ENCODE measurements around the gene ZNF782. TPM values are rescaled to one million over a fixed set of nuclear protein-coding genes. Genes with fewer than 3 reads are reported as not detected.
"Not testable (repeated sequence)": the region's sequence is repeated elsewhere in the genome, so short reads cannot be mapped to it uniquely, and the experiment has no call there.

Gene ZNF782
- total RNA-seq, 4 donors from 2014 or later = 4.7 to 10.1 (median 6.5) TPM

GRCh38 chr9:96813607-96814006 is 40.7 kb downstream of the ZNF782 start:
- H3K27me3 ChIP-seq = no peaks in the 10 kb centered on the region
- no peak for DNase-seq
- TF ChIP-seq POLR2A (IDR thresholded peaks at IDR 0.05) (no peak), CTCF (IDR thresholded peaks at IDR 0.05) (no peak)
- H3K36me3 ChIP-seq = peaks cover 0 to 28% (median 0%) of the 10 kb centered on the region in 3 donors
- 100% methylated on average over 1 of the region's 1 CpG for WGBS, 2 donors
- intact Hi-C loops (cut with DNase I) = no loop called here
- H3K4me3 ChIP-seq = no peak overlapping the region
- no peak overlapping the region for H3K27ac ChIP-seq
- no peaks in the 10 kb centered on the region for H3K4me1 ChIP-seq
- H3K9me3 ChIP-seq = peaks cover 8 to 94% (median 84%) of the 10 kb centered on the region in 3 donors

GRCh38 chr9:96798959-96799358 is 55.4 kb downstream of the ZNF782 start:
- DNase-seq; H3K27me3 ChIP-seq; intact Hi-C loops (cut with DNase I); H3K27ac ChIP-seq; H3K4me3 ChIP-seq; H3K4me1 ChIP-seq: not testable (repeated sequence)
- 100% methylated on average over 1 of the region's 2 CpGs for WGBS, 2 donors
- Histone ChIP-seq H3K9me3 (peaks cover 8 to 54% (median 42%) of the 10 kb centered on the region in 3 donors), H3K36me3 (peaks cover 0 to 43% (median 0%) of the 10 kb centered on the region in 3 donors)

GRCh38 chr9:96784021-96784420 is 70.3 kb downstream of the ZNF782 start:
- intact Hi-C loops (cut with DNase I) = no loop called here
- no peak for TF ChIP-seq CTCF (IDR thresholded peaks at IDR 0.05)
- no peak for TF ChIP-seq POLR2A (IDR thresholded peaks at IDR 0.05)
- no peak overlapping the region for H3K27ac ChIP-seq
- peaks cover 0 to 3% (median 0%) of the 10 kb centered on the region in 3 donors for H3K4me1 ChIP-seq
- WGBS, 2 donors = 99% methylated on average over 3 of the region's 3 CpGs
- no peak for DNase-seq
- no peaks in the 10 kb centered on the region for H3K36me3 ChIP-seq
- H3K9me3 ChIP-seq = peaks cover 0 to 20% (median 5%) of the 10 kb centered on the region in 3 donors
- H3K27me3 ChIP-seq = no peaks in the 10 kb centered on the region
- no peak overlapping the region for H3K4me3 ChIP-seq

GRCh38 chr9:96782235-96782634 is 72.1 kb downstream of the ZNF782 start:
- intact Hi-C loops (cut with DNase I) = no loop called here
- TF ChIP-seq CTCF (IDR thresholded peaks at IDR 0.05) (no peak), POLR2A (IDR thresholded peaks at IDR 0.05) (no peak)
- no peak for DNase-seq

GRCh38 chr9:96781552-96781951 is 72.8 kb downstream of the ZNF782 start:
- Histone ChIP-seq H3K36me3 (no peaks in the 10 kb centered on the region), H3K4me1 (peaks cover 4 to 20% (median 8%) of the 10 kb centered on the region in 3 donors), H3K4me3 (no peak overlapping the region), H3K9me3 (peaks cover 0 to 5% (median 4%) of the 10 kb centered on the region in 3 donors), H3K27me3 (no peaks in the 10 kb centered on the region), H3K27ac (no peak overlapping the region)
- no peak for TF ChIP-seq CTCF (IDR thresholded peaks at IDR 0.05)
- TF ChIP-seq POLR2A (IDR thresholded peaks at IDR 0.05) = no peak
- intact Hi-C loops (cut with DNase I) = no loop called here
- 71% methylated on average over 3 of the region's 3 CpGs for WGBS, 2 donors
- no peak for DNase-seq

More at GRCh38 chr9:96782235-96782634, 72.1 kb downstream of the ZNF782 start:
- Histone ChIP-seq H3K9me3 (peaks cover 0 to 5% (median 4%) of the 10 kb centered on the region in 3 donors), H3K36me3 (no peaks in the 10 kb centered on the region), H3K27ac (no peak overlapping the region), H3K4me3 (no peak overlapping the region), H3K4me1 (peaks cover 0 to 14% (median 1%) of the 10 kb centered on the region in 3 donors), H3K27me3 (no peaks in the 10 kb centered on the region)

GRCh38 chr9:96779089-96779488 is 75.2 kb downstream of the ZNF782 start:
- Histone ChIP-seq H3K27me3 (no peaks in the 10 kb centered on the region), H3K36me3 (peaks cover 0 to 20% (median 15%) of the 10 kb centered on the region in 3 donors), H3K4me3 (peak overlapping the region in 1 of 4 donors; percentile 89), H3K4me1 (peaks cover 4 to 22% (median 10%) of the 10 kb centered on the region in 3 donors), H3K9me3 (peaks cover 0 to 2% (median 0%) of the 10 kb centered on the region in 3 donors), H3K27ac (no peak overlapping the region)
- no peak for DNase-seq
- intact Hi-C loops (cut with DNase I) = no loop called here
- TF ChIP-seq POLR2A (IDR thresholded peaks at IDR 0.05) (no peak), CTCF (IDR thresholded peaks at IDR 0.05) (no peak)
- WGBS, 2 donors = 38 to 40% methylated on average over 2 of the region's 2 CpGs
